Measurements from ENCODE around the gene FGD3.
"Not testable (repeated sequence)": the region's sequence is repeated elsewhere in the genome, so short reads cannot be mapped to it uniquely, and the experiment has no call there.

Gene FGD3

DNA sequence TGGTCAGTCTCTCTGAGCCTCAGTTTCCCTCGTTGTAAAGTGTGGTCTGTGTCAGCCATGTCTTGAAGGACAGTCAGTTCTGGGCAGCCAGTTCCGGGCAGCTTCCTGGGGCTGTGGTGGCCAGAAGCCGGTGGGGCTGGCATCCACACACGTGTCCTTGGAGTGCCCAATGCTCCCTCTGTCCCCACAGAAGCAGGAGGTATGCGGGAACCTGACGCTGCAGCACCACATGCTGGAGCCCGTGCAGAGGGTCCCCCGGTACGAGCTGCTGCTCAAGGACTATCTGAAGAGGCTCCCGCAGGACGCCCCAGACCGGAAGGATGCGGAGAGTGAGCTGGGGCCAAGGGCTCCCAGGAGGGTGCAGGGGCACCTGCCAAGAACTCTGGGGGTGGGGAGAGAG is 62.7 kb downstream of the FGD3 start:
- no peak for FAIRE-seq

DNA sequence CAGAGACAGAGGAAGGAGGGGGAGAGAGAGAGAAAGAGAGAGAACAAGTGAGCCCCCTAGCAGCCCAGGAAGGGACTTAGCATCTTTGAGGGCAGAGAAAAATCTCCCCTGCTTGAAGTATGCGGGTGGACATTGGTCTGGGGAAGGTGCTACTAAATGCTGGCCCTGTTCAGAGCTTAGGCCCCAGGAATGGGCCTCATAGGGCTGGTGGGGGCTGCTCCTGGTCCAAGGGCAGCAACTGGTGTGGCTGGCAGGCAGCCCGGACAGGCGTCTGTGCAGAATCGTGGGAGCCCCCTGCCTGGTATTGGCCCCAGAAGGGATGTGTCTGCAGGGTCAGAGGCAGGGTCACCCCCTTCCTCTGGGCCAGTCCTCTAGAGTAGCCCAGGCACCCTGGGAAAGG is 63.4 kb downstream of the FGD3 start:
- FAIRE-seq = no peak

- FAIRE-seq = no peak
Measured at GRCh38 chr9:93011114-93011513, 63.8 kb downstream of the FGD3 start.

GRCh38 chr9:93012963-93013855 is 65.9 kb downstream of the FGD3 start:
- no peak for FAIRE-seq

- FAIRE-seq = no peak
Measured at GRCh38 chr9:93013856-93014582, 66.7 kb downstream of the FGD3 start.

- not testable (repeated sequence) for FAIRE-seq
Measured at GRCh38 chr9:93015190-93015589, 67.9 kb downstream of the FGD3 start.

GRCh38 chr9:93017621-93018020 is 70.3 kb downstream of the FGD3 start:
- FAIRE-seq = no peak

DNA sequence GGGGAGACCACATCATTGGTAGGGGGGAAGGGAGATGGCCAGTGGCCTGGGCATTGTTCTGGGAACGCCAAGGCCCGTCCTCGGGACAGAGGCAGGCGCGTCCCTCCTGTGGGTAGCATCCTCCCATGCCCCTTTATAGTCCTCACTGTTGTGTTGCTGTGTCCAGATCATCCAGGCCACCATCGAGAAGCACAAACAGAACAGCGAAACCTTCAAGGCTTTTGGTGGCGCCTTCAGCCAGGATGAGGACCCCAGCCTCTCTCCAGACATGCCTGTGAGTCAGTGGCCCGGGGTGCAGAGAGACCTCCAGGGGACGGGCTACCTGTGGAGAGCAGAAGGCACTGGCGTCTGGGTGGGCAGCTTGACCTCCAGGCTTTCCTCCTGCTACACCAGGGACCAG is 72.8 kb downstream of the FGD3 start:
- no peak for FAIRE-seq

DNA sequence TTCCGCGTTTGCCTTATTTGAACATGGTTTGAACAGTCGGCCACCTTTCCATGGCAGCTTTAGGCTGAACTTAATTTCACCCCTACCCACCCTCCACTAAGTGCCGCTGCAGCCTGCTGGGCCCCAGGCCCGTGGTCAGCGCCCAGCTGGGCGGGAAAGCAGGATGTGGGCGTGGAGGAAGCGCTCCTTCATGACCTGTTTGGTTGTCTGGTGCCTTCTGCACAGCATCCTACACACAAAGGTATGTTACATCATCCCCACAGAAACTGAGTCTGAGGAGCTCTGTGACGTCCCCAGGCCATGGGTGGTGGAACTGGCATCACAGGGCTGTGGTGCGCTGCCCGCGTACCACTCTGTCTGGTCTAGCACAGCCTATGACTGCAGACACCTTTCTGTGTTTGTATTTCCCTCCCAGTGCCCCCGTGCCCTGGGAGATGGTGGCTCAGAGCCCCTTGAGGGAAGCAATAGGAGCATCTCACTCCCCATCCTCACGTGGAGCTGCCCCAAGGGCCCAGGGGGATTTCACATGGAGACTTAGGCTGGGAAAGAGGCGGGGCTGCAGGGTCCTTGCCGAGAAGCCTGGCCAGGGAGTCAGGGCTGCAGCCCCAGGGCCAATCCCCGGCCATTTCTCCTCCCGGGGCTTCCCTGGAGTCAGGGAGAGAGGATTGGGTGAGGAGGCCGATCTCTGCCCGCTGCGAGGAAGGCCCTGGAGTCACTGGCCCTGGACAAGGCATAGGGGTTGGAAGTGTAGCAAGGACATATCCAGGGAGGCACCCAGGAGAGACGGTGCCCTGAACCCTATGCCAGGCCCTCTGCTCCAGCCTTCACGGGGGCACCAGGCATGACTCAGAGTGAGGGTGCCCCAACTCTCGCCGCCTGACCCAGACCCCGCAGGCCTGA is 73.7 kb downstream of the FGD3 start:
- FAIRE-seq = no peak

- FAIRE-seq = no peak
Measured at GRCh38 chr9:93022066-93022465, 74.7 kb downstream of the FGD3 start.

GRCh38 chr9:93022721-93023520 is 75.6 kb downstream of the FGD3 start:
- no peak for FAIRE-seq

GRCh38 chr9:93023521-93023815 is 76.1 kb downstream of the FGD3 start:
- FAIRE-seq = no peak

GRCh38 chr9:93024646-93024910 is 77.3 kb downstream of the FGD3 start:
- no peak for FAIRE-seq

DNA sequence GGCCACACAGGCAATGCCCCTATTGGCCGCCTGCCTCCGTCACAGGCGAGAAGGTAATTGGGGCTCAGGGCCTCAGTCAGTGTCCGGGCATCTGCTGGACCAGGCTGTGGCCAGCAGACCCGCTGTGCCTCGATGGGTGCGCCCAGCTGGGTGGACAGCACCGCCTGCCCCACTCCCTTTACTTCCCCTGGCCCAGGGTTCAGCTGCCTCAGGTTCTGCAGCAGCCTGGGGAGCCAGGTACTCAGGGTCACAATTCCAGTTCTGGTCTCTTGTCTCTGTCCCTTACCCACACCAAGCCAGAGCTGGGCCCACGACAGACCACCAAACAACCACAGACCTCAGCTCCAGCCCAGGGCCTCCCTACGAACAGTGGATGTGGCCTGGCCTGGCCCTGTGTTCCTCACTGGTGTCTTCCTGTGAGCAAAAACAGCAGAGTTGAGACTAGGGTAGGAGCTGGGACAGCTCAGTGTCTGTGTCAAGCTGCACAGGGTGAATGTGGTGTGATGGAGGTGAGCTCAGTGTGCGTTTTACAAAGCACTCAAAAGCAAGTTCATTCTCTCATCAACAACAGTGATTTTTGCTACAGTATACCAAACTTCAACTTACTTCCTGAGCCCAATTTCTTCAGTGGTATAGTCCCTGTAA is 77.8 kb downstream of the FGD3 start:
- no peak for FAIRE-seq

DNA sequence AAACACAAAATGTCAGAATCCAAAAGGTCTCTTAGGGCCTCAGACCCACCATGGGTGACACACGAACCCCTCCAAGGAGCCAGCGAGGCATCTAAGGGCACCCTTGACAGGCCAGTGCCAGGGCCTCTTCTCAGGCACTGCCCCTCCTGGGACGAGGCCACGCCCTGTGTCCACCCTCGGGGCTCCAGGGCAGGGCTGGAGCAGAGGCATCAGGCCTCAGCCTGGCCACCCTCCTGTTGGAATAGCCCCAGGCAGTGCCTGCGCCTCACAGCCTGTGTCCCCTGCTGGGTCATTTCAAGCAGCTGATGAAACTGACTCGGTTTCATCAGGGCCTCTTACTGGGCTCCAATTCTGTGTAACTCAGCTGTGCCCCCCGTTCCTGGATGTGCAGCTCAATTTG is 78.4 kb downstream of the FGD3 start:
- FAIRE-seq = no peak

- FAIRE-seq = no peak
Measured at GRCh38 chr9:93026640-93027039, 79.3 kb downstream of the FGD3 start.

- no peak for FAIRE-seq
Measured at GRCh38 chr9:93027750-93028149, 80.4 kb downstream of the FGD3 start.

GRCh38 chr9:93028448-93029006 is 81.2 kb downstream of the FGD3 start:
- FAIRE-seq = no peak

DNA sequence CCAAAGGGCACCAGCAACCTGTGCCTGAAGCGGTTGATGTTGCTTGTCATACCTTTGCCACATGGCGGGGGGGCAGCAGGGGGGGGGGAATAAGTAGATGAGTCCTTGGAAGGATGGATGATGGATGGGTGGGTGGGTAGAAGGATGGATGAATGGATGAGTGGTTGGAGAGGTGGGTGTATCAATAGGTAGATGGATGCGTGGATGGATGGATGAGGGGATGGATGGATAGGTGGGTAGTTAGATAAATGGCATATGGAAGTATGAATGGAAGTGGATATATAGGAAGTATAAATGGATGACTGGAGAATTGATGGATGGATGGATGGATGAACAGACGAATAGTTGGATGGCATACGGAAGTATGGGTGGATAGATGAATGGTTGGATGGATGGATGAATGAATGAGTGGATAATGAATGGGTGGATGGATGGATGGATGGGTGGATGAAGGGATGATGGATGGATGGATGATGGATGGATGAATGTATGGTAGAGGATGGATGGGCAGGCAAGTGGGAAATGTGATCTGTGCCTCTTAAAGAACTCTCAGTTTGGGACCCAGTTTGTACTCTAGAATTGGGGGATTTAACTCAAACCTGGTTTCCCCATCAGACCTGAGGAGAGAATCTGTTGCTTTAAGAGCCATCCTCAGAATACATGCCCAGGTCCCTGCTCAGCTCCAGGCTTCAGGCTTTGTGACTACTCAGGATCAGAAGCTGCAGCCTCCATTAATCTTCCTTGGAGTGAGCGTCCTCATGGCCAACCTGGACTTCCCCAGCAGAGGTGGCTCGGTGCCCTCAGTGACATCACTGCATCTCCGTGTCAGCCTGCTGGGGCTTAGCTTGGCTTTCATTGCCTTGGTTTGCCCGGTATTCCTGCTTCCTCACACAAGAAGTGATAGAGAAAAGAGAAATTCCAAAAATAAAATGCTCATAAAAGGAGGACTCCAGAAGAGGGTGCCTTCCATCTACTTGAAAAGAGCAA is 83.6 kb downstream of the FGD3 start:
- no peak for FAIRE-seq

DNA sequence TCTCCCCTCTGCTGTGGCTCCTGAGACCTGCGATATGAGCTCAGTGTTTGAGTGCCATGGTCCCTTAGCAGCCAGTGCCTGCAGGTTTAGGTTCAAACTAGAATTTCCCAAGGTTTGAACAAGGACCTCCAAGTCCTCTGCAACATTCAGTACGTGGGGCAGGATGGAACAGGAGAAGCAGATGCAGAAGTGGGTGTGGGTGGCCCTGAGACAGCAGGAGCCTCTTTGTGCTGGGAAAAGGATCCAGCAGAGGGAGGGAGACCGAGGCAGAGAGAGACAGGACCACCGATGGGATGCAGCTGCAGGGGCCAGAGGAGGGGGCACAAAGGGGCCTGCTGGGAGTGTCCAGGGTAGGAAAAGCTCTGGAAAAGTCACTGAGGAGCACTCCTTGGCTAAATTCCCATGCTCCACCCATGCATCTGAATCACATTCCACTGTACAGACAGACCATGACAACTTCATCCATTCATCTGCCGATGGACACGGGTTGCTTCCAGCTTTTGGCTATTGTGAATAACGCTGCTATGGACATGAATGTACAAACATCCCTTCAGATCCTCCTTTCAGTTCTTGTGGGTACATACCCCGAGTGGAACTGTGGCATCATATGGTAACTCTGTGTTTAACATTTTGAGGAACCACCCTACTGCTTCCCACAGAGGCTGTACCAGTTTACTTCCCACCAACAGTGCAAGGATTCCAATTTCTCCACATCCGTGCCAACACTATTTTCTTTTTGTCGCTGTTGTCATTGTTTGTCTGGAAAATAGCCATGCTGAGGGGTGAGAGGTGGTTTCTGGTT is 84.5 kb downstream of the FGD3 start:
- no peak for FAIRE-seq
